HPDE6-E6E7 (cell line): Measurements from ENCODE around the gene TCHH.
A peak's percentile ranks its signal among the peaks of the same experiment; 100 is the strongest.
"Not testable (repeated sequence)": the region's sequence is repeated elsewhere in the genome, so short reads cannot be mapped to it uniquely, and the experiment has no call there.

Experiments
- DNase-seq: peaks from one replicate; pipeline ENCODE4 v3.0.0; 2011; ENCODE audit warnings: missing footprints; ENCODE audit errors: extremely low spot score

Gene TCHH

GRCh38 chr1:152112101-152112884 lies 3.0 kb downstream of the TCHH start:
- DNase-seq = no peak

DNA sequence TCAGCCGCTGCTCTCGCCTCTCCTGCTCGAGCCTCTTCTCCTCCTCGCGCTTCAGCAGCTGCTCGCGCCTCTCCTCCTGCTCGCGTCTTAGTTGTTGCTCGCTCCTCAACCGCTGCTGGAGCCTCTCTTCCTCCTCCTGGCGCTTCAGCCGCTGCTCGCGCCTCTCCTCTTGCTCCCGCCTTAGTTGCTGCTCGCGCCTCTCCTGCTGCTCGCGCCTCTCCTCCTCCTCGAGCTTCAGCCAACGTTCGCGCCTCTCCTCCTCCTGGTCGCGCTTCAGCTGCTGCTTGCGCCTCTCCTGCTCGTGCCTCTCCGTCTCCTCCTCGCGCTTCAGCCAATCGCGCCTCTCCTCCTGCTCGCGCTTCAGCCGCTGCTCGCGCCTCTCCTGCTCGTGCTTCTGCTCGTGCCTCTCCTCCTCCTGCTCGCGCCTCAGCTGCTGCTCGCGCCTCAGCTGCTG lies 3.7 kb downstream of the TCHH start:
- no peak for DNase-seq

DNA sequence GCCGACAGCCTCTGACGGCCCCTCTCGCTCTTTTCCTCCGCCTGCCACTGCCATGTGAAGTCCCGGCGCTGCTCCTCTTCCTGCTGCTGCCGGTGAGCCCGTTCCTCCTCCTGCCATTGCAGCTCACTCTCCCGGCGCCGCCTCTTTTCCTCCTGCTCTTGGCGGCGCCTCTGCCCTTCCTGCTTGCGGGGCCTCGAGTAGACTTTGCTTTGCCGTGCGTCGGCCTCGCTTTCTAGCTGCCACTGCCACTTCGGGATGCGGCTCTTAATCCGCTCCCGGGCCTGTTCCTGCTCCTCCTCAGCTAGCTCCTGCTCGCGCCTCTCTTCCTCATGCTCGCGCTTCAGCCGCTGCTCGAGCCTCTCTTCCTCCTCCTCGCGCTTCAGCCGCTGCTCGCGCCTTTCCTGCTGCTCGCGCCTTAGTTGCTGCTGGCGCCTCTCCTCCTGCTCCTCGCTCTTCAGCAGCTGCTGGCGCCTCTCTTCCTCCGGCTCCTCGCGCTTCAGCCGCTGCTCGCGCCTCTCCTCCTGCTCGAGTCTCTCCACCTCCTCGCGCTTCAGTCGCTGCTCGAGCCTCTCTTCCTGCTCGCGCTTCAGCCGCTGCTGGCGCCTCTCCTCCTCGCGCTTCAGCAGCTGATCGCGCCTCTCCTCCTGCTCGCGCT lies 4.3 kb downstream of the TCHH start:
- peak; percentile 31 for DNase-seq

GRCh38 chr1:152110365-152110859 lies 4.8 kb downstream of the TCHH start:
- DNase-seq = no peak

DNA sequence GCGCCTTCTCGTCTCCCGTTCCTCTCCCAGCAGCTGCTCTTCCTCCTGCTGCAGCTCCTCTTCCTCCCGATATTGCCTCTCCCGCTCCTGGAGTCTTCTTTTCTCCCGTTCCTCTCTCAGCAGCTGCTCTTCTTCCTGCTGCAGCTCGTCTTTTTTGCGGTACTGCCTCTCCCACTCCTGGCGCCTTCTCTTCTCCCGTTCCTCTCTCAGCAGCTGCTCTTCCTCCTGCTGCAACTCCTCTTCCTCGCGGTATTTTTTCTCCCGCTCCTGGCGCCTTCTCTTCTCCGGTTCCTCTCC lies 5.3 kb downstream of the TCHH start:
- DNase-seq = no peak

DNA sequence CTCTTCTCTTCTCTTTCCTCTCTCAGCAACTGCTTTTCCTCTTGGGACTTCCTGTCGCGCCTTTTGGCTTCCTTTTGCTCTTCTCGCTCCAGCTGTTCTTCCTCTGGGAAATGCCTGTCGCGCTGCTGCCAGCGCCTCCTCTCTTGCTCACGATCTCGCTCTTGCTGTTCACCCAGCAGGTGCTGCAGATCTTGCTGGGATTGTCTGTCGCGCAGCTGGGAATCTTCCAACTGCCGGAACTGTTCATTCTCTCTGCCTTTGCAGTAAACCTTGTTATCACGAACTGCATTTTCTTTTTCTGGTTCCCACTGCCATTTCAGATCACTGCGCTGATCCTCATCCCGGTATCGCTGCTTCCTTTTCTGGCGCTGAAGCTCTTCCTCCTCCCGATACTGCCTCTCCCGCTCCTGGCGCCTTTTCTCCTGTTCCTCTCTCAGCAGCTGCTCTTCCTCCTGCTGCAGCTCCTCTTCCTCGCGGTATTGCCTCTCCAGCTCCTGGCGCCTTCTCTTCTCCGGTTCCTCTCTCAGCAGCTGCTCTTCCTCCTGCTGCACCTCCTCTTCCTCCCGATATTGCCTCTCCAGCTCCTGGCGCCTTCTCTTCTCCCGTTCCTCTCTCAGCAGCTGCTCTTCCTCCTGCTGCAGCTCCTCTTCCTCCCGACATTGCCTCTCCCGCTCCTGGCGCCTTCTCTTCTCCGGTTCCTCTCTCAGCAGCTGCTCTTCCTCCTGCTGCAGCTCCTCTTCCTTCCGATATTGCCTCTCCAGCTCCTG lies 5.8 kb downstream of the TCHH start:
- no peak for DNase-seq

GRCh38 chr1:152108882-152109222 lies 6.4 kb downstream of the TCHH start:
- no peak for DNase-seq

- DNase-seq = no peak
These were observed 7.0 kb downstream of the TCHH start for GRCh38 chr1:152107984-152108881.

GRCh38 chr1:152107031-152107983 lies 7.9 kb downstream of the TCHH start:
- no peak for DNase-seq

DNA sequence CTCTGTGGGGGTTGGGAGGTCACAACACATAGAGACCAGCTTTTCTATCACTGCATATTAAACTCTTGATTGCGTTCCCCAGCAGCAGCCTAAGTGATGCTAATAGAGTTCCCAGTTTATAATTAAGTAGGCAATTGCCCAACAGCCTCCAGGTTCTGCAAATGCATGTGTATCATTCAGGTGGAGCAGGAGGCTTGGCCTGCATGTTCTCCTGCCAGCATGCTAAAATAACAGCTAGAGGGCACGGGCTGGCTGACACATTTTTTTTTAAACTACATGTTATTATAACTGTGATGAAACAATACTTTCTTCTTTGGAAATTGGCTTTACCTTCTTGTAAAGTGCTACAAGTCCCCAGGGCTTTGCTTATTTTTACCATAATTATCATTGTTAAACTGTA lies 10.4 kb downstream of the TCHH start:
- DNase-seq = no peak

- DNase-seq = no peak
These were observed 18.3 kb downstream of the TCHH start for GRCh38 chr1:152096931-152097330.

DNA sequence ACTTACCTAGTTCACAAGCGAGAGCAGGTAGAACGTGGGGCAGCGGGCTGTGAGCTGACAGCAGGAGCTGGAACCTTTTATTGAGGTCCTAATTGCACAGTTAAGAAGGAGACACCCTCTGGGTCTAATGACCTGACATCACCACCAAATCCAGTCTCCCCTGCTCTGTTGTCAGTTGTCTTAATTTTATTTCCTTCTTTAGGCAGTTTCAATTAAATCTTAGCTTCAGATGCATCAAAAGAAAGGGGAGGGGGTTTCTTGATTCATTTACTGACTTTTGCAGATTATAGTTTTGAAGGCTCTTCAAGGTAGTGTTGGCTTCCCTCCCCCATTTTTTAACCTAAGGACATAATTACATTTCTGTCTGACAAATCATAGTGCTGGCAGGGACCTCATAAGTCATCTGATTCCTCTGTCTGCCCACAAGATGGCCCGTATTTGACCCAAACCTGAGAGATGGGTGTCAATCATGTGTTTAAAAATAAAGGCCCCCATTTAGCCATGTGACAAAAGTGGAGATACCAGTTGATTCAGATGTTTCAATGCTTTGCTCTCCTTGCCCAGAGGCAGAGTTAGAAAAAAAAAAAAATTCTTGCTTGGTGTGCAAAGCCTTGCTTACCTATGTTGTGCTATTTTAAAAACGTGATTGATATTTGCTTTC lies 26.1 kb downstream of the TCHH start, which contains the start of gene TCHHL1:
Gene TCHHL1, minus strand, starts transcription at position 51 of the 661 bp plus-strand sequence. CDS start 921 bp downstream, outside the sequence.
- peak; percentile 47 for DNase-seq

- no peak for DNase-seq
These were observed 28.5 kb downstream of the TCHH start for GRCh38 chr1:152086760-152087159.

DNA sequence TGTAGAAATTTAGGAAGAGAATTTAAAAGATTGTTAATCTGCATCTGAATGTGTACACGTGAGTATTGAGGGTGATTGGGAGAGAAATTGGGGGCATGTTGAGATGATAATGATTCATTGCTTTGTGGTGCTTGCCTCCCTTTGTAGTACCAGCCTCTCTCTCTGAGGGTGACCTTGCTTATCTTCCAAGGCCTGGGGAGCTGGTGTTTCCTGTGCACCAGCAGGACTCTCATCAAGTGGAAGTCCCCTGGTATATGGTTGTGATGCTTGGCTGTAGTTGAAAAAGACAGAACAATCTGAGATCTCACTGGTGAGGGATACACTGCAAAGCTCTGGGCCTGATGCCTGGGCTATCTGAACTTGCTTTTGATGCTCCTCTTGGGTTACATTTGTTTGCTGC lies 30.4 kb downstream of the TCHH start:
- no peak for DNase-seq

- not testable (repeated sequence) for DNase-seq
These were observed 34.2 kb downstream of the TCHH start for GRCh38 chr1:152081026-152081425.

GRCh38 chr1:152080494-152080893 lies 34.8 kb downstream of the TCHH start:
- not testable (repeated sequence) for DNase-seq

GRCh38 chr1:152078831-152079441 lies 36.3 kb downstream of the TCHH start:
- no peak for DNase-seq

DNA sequence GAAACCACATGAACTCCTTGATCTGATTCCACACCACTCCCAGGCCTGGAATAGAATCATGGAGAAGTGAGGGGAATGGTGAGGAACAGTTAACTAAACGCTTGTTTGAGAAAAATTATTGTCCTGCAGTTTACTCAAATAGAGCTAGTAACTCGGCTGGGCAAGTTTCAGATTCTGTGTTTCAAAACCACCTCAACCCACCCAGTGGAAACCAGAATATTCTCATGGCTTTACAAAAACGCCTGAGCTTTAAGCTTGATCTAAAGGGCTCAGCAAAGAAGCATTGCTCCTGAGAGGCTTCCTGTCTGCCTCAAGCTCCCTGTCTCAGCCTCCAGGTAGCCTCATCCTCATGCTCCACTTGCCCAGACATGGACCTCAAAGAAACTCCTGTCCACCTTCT lies 42.9 kb downstream of the TCHH start:
- DNase-seq = no peak

DNA sequence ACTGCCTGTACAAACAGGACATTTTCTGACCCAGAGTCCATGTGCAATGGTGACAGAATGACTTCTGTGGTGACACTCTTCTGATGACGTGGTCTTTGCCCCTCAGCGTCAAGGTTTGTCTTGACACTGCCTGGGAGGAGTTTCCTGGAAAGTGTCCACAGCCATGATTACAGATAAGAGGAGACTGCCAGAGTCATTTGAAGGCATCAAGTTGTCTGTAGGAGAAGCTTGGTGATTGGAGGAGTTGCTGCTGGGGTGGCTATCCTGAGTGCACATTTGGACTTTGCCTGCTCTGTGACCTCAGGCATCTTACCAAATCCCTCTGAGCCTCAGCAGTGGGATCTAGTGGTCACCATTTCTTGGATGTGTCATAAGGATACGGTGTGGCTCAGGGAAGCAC lies 44.1 kb downstream of the TCHH start:
- DNase-seq = no peak
